Keratinocyte (primary cell): ENCODE data around the gene ATP6V0D1.

ENCODE experiments used
- EZH2 ChIP-seq: IDR thresholded peaks from one replicate; pipeline ENCODE4 v1.6.1; 2012; ENCODE audit warnings: inconsistent platforms, mild to moderate bottlenecking, low read length, moderate library complexity
- TF ChIP-seq, protein P1 (sequence below), 3 experiments: IDR thresholded peaks in 1 of 3; conservative IDR thresholded peaks in 1 of 3; optimal IDR thresholded peaks in 1 of 3; 2 replicates in 2 of 3; 3 replicates in 1 of 3; pipeline versions ENCODE3 to v1.5.1; 2011; ENCODE audit warnings: low read length in 3 of 3, mild to moderate bottlenecking in 3 of 3, moderate library complexity in 2 of 3, control low read depth in 1 of 3, inconsistent platforms in 1 of 3; ENCODE audit not compliant: insufficient read depth in 2 of 3; ENCODE audit errors: extremely low read depth in 1 of 3

DNA sequence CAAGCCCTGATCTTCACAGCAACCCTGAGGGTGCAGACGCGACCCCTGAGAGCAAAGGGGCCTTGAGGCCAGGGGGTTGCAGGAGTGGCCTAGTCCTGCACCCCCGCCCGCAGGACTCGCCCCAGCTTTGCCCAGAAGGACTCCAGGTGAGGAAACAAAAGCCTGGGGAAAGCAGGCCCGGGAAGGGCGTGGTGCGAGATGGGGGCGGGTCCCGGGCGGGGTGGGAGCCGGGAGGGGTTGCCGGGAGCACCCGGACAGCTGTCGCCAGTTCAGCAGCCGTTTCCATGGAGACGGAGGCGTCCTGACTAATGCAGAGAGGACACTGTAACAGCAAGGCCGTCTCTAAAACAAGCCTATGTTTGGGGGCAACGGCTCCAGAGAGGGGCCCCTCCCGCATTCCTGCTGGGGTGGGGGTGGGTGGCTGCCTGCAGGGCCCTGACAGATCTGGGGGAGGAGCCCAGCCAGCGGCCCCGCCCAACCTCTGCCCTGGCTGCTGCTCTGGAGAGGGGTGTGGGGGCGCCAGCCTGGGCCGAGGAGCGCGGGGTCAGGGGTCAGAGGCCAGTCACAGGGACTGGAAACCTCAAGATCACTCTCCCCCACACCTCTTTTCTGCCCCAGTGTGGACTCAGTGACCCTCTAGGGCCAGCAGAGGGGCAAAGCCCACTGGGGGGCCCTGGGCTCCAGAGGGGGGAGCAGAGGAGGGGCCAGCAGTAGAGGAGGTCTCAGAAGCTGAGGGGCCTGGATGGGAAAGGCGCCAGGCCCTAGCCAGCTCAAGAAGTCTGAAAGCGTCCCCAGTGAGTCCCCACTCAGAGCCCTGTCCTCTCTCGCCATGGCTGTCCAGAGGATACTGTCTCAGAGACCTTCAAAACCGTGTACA is 84.6 kb downstream of the ATP6V0D1 start:
- TF ChIP-seq, protein P1, sequence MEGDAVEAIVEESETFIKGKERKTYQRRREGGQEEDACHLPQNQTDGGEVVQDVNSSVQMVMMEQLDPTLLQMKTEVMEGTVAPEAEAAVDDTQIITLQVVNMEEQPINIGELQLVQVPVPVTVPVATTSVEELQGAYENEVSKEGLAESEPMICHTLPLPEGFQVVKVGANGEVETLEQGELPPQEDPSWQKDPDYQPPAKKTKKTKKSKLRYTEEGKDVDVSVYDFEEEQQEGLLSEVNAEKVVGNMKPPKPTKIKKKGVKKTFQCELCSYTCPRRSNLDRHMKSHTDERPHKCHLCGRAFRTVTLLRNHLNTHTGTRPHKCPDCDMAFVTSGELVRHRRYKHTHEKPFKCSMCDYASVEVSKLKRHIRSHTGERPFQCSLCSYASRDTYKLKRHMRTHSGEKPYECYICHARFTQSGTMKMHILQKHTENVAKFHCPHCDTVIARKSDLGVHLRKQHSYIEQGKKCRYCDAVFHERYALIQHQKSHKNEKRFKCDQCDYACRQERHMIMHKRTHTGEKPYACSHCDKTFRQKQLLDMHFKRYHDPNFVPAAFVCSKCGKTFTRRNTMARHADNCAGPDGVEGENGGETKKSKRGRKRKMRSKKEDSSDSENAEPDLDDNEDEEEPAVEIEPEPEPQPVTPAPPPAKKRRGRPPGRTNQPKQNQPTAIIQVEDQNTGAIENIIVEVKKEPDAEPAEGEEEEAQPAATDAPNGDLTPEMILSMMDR (optimal IDR thresholded peaks at IDR 0.05 in 1 of 3, IDR thresholded peaks at IDR 0.05 in 1 of 3, conservative IDR thresholded peaks at IDR 0.05 in 1 of 3; ENCODE audit: extremely low read depth in 1 of 3, insufficient read depth in 2 of 3, low read length in 3 of 3): no peak
- no peak for TF ChIP-seq EZH2
